GM19324 (cell line): Measurements from ENCODE around the gene NUBPL.
"Not testable (repeated sequence)": the region's sequence is repeated elsewhere in the genome, so short reads cannot be mapped to it uniquely, and the experiment has no call there.

Experiments used
- ATAC-seq: cut with Tn5 transposase; IDR thresholded peaks from one replicate; pipeline ENCODE4 v1.9.1; 2021; ENCODE audit warnings: mild to moderate bottlenecking, moderate library complexity; ENCODE audit not compliant: unreplicated experiment, low FRiP score

Gene NUBPL

DNA sequence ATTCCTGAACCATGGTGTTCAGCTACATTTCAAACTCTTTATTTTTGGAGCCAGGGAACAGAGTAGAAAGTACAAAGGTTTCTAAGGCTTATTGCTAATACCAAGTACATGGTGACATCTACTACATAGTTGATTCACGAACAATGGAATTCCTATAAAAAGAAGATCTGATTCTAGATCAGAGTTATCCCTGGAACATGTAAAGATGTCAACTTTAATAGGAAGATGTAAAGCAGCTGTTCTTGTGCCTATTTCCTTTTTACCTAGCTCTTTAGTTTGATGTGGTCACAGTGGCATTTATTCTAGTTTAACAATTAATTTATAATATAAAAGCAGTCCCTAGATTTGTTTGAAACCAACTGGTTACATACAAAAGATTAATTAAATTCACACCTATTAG lies 99.5 kb downstream of the NUBPL start:
- no peak for ATAC-seq

DNA sequence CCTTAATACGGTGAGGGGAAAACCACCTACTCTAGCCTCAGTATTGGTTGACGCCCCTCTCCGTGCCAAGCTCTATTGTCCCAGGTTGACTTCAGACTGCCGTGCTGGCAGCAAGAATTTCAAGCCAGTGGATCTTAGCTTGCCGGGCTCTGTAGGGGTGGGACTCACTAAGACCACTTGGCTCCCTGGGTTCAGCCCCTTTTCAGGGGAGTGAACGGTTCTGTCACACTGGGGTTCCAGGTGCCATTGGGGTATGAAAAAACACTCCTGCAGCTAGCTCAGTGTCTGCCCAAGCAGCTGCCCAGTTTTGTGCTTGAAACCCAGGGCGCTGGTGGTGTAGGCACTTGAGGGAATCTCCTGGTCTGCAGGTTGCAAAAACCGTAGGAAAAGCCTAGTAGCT lies 107.1 kb downstream of the NUBPL start:
- no peak for ATAC-seq

DNA sequence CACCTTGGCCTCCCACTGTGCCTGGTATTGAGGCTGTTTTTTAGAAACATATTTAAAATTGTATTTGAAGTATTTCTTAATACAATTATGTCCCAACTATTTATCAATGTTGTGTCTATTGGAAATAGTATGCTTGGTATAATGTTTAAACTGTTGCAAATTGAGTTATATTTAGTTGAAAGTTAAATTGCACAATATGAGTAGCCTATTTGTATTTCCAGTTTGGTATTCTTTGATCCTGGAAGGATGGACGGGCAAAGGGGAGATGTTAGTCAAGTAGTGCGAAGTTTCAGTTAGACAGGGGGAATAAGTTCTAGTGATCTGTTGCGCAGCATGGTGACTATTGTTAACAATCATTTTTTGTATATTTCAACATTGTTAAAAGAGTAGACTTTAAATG lies 111.5 kb downstream of the NUBPL start:
- ATAC-seq = no peak

DNA sequence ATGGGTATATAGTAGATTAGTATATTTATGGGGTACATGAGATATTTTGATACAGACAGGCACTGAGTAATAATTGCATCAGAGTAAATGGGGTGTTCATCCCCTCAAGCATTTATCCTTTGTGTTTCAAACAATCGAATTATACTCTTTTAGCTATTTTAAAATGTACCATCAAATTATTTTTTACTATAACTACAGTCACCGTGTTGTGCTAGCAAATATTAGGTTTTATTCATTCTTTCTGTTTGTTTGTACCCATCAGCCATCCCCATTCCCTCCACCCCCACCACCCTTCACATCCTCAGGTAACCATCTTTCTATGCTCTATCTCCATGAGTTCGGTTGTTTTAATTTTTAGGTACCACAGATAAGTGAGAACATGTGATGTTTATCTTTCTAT lies 115.8 kb downstream of the NUBPL start:
- no peak for ATAC-seq

DNA sequence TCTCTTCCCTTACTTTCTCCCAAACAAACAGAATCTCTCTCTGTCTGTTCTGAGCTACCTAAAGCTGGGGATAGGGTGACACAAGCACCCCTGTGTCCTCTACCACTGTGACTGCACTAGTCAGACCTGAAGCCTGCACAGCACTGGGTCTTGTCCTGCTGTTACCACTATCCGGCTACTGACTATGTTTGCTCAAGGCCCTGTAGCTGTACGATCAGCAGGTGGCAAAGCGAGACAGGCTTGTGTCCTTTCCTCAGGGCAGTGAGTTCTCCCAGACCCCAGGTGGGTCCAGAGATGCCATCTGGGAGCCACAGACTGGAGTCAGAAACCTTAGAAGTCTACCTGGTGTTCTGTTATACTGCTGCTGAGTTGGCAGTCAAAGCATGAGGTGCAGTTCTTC lies 116.4 kb downstream of the NUBPL start:
- no peak for ATAC-seq

DNA sequence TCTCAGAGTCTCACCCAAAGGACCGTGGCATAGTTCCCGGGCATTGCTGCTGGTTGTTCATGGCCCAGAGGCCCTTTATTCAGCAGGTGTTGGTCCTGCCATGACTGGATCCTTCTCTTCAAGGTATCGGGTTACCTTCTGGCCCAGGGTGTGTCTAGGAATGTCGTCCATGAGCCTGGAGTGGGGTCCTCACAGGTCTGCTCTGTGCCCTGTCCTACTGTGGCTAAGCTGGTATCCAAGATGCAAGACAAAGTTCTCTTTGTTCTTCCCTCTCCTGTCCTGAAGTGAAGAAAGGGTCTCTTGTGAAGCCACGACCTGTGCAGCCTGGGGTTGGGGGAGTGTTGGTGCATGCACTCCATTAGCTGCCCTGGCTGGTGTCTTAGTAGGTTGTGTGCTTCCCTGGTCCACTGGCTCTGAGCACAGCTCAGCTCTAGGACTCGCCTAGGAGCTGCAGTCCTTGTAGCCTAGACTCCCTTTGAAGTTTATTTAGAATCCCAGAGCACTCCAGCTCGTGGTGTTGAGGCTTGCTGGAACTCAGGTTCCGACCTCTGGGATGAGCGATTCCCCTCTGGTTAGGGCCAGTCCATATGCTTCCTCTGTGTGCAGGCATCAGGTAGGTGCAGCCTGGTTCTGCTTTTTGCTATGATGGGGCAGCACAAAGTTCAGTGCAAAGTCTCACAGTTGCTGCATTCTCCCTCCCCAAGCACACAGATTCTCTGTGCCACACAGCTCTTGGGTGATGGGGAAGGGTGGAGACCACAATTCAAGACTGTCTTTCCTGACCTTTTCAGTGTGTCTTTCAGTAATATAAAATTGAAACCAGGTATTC lies 117.4 kb downstream of the NUBPL start:
- no peak for ATAC-seq

DNA sequence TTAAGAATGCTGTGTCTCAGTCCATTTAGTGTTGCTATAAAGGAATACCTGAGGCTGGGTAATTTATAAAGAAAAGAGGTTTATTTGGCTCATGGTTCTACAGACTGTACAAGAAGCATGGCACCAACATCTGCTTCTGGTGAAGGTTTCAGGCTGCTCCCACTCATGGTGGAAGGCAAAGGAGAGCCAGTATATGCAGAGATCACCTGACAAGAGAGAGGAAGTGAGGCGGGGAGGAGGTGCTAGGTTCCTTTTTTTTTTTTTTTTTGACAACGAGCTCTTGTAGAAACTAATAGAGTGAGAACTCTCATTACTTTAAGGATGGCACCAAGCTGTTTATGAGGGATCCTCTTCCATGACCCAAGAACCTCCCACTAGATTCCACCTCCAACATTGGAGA lies 121.6 kb downstream of the NUBPL start:
- no peak for ATAC-seq

DNA sequence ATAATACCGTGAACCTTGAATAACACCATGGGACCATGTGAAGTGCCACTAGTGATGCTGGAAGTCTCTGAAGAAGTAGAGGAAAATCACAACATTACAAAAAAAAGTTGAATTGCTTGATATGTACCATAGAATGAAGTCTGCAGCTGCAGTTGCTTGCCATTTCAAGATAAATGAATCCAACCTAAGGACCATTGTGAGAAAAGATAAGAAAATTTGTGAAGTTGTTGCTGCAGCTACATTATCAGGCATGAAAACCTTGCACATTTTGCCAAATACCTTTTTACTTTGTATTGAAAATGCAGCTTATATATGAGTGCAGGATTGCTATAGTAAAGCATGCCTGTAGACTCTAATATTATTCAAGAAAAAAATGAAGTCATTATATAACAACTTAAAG lies 126.5 kb downstream of the NUBPL start:
- ATAC-seq = no peak

DNA sequence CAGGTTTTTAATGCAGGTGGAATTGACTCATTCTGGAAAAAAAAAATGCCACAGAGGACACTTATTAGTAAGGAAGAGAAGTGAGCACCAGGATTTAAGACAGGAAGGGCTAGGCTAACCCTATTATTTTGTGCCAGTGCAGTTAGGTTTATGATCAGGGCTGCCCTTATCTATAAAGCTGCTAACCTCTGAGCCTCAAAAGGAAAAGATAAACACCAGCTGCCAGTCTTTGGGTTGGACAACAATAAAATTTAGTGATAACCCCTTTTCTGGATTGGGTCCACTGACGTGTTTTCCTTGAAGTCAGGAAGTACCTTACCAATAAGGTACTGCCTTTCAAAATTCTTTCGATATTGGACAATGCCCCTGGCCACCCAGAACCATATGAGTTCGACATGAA lies 128.9 kb downstream of the NUBPL start:
- ATAC-seq = no peak

DNA sequence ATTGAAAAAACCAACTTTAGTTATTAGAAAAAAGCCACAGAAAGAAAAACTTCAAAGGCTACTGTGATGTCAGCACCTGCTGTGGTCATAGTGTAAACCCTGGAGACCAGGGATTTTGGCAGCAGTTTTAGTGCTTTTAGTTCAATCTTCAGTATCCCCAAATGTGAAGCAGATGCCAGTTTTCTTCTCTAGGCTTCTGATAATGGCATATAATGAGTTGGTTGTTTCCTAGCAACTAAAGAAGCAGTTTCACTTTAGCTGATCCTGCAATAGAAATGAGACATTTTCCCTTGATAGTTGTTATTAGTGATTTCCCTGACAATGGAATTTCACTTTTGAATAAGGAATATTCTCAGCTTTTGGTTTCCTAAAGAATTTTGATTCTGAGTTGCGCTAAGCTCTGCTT lies 131.2 kb downstream of the NUBPL start:
- ATAC-seq = no peak

DNA sequence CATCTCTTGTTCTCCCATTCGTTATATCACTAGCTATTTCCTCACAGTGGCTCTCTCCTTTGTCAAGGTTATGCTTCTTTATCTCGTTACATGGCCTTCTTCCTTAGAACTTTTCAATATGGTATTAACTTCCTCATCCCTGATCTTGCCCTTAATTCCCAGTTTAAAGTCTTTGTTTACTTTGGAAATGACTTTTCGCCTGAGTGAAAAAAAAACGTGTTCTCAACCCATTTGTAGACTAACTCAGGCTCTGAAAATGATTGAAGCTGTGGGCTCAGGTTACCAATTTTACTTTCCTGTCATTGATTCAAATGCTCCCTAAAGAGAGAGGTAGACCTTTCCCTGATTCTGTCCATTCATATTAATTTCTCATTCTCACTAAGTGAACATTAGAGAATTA lies 135.2 kb downstream of the NUBPL start:
- no peak for ATAC-seq

DNA sequence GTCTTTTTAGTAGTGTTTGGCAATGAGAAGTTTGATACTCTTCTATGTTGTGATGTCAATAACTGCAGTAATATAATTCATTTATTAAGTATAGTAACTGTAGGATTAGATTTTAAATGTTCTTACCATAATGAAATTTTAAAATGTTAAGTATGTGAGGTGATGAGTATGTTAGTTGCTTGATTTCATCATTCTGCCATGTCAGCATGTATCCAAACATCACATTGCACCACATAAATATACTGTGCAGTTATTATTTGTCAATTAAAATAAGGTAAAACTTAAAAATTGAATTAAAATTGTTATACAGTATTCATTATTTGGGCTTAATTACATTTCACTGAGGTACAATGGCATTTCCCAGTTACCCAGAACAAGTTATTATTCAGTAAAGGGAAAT lies 138.6 kb downstream of the NUBPL start:
- no peak for ATAC-seq

DNA sequence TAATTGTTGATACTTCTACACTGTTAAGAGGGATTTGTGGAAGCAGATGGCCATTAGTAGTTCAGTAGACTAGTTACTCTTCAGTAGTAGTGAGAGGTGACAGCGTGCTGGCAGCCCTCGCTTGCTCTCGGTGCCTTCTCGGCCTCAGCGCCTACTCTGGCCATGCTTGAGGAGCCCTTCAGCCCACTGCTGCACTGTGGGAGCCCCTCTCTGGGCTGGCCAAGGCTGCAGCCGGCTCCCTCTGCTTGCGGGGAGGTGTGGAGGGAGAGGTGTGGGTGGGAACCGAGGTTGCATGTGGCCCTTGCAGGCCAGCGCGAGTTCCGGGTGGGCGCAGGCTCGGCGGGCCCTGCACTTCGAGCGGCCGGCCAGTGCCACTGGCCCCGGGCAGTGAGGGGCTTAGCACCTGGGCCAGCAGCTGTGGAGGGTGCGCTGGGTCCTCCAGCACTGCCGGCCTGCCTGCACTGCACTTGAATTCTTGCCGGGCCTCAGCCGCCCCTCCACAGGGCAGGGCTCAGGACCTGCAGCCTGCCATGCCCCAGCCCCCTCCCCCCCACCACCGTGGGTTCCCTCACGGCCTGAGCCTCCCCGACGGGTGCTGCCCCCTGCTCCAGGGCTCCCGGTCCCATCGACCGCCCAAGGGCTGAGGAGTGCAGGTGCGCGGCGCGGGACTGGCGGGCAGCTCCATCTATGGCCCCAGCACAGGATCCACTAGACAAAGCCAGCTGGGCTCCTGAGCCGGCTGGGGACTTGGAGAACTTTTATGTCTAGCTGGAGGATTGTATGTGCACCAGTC lies 139.3 kb downstream of the NUBPL start:
- no peak for ATAC-seq

DNA sequence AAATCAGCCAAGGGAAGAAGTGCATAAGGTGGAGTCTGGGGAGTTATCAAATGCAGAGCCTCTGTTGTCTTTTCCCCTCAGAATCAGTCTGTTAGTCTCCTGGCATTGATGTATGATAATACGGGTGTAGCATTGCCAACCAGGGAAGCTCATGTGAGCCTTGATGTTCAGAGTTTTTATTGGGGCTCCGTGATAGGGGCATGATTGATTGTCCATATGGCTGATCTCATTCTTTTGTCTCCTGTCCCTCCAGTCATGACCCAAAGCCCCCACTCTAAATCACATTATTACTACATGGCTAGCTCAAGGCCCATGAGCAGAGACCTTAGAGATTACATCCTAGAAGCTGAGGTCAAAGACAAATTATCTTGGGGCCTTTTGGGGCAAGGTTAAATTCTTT lies 140.9 kb downstream of the NUBPL start:
- no peak for ATAC-seq

DNA sequence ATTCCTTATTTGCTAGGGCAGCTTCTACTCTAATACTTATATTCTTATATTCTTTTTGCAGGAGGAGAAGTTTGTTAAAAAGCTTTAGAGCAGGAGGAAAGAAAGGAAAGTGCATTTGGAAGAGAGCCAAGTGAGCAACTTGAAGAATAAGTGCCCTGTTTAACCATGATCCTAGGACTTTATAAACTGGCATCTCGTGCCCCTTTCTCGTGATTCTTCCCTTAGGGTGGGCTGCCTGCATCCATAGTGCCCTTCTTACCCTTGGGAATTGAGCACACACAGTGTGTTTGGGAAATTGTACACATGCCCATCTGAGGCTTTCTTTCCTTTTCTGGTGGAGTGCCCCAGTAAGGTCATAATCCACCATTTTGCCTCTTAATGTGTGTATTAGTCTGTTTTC lies 141.9 kb downstream of the NUBPL start:
- ATAC-seq = no peak

DNA sequence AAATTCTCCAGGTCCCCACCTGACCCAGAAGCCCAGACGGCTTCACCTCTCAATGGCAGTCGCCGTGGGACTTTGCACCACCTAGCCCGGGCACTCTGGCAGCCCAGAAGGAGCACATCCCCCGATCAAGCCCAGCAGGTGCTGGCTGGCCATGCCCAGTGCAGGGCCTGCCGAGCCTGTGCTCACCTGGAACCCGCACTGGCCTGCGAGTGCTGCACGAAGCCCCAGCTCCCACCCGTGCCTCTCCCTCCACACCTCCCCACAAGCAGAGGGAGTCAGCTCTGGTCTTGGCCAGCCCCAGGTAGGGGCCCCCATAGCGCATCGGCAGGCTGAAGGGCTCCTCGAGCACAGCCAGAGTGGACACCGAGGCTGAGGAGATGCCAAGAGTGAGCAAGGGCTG lies 144.5 kb downstream of the NUBPL start:
- ATAC-seq = no peak

DNA sequence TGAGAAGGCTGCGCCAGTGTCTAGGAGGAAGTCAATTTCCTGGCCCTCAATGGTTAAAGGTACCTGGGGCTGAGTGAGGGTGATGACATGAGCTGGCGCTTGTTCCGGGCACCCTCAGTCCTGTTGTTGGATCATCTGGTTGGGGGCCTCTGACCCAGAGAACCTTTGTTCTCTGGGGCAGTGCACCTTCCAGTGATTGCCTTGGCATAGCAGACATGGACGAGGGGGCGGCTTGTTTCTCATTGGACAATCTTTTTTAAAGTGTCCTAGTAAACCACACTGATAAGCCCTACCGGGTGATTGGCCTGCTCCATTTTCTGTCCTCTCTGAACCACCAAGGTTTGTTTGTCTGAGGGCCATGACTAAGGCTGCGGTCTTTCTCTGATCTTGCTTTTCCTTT lies 147.5 kb downstream of the NUBPL start:
- not testable (repeated sequence) for ATAC-seq

DNA sequence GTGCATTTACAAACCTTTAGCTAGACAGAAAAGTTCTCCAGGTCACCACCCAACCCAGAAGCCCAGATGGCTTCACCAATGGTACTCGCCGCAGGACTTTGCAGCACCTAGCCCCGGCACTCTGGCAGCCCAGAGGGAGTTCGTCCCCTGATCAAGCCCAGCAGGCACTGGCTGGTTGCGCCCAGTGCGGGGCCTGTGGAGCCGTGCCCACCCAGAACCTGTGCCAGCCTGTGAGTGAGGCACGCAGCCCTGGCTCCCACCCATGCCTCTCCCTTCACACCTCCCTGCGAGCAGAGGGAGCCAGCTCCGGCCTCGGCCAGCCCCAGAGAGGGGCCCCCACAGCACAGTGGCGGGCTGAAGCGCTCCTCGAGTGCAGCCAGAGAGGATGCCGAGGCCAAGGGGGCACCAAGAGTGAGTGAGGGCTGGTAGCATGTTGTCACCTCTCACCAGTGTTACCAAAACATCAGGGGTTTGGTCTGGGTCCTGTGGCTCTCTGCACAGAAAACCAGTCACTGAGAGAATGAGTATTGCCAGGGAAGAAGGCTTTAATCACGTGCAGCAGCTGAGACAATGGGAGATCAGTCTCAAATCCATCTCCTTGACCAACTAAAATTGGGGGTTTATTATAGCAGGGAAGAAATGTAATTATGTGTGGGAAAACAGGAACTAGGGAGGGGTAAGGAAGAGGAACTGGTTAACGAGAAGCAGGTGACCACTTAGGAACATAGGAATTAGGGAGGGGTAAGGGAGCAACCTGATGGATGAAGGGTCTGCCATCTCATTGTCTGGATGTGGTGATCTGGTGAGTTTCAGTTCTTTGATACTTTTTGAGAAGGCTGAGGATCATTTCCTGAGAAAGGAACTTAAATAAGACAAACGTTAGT lies 151.3 kb downstream of the NUBPL start:
- ATAC-seq = no peak

DNA sequence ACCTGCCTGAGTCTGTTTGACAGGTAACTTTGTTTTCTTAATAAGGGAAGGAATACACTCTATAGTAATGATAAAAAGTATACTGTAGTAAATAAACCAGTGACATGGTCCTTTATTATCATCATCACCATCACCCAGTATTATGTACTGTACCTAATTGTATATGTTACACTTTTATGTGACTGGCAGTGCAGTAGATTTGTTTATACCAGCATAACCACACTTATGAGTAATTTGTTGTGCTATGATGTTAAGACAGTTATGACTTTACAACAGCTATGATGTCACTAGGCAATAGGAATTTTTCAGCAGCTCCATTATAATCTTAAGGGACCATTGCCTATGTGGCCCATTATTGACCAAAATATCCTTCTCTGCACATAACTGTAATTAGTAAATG lies 155.0 kb downstream of the NUBPL start:
- ATAC-seq = no peak

DNA sequence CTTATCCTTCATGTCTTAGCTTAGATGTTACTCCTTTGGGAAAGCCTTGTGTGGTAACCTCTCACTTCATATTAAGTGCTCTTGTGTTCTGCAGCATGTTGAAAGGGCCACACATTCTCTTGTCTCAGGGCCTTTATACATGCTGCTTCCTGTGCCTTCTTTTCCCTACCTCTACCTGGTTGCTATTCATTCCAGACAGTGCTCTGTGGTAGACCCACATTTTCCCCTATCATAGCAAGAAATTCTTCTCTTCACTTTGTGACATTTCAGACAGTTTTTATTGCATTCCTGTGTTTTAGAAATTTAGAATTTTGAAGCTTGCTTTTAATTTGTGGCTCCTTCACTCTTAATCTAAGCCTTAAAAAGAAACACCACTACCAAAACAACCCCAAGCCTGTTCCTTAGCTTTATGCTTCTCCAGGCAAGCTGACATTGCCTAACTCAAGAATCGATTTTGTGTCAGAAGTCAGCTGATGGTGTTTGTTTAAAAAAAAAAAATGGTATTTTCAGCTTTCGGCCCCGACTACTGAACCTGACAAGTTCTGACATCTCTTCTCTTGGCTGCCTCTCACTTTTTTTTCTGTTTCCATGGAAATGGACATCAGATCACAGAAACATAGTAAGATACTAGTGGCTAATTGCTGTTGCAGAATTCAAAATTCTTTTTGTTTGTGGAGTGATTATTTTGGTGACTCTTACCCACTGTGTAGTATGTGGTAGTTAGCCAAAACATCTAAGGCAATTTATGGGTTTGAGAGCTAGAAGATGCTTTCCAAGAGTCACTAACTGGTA lies 156.3 kb downstream of the NUBPL start:
- ATAC-seq = no peak
